ENCODE results near the gene FAM9A.
"Not testable (repeated sequence)": the region's sequence is repeated elsewhere in the genome, so short reads cannot be mapped to it uniquely, and the experiment has no call there.

The FAM9A gene

DNA sequence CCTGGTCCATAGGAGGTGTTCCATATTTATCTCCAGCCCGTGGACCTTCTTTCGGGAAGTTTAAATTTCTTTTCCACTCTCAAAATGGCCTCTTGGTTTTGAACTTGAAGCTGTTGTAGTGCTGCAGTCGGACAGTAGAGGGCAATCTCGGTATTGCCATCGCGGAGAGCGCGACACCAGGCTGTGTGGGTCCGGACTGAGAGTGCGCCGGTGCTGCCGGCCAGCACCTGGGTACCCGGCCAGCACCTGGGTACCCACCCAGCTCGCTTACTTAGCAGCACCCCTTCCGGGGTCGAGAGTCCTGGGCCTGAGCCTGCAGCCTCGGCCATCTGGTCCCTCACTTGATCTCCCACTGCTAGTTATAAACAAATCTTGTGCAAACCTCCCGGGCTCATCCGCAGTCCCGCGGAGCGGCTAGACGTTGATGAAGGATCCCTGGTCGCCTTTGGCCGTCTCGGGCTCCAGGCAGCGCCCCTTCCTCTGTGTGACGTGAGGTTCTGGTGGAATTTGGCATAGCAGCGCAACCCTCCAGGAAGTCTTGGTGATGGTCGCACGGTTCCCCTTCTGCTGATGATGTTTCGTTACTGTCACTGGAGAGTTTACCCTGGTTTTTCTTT, 18.0 kb downstream of the FAM9A start:
- TF ChIP-seq CTCF (IDR thresholded peaks at IDR 0.05; ENCODE audit: borderline replicate concordance, insufficient read depth, low read depth, low read length) = peak; percentile 48; the same call in 1 of the 2 replicates

GRCh38 chrX:8782595-8782994, 18.6 kb downstream of the FAM9A start:
- TF ChIP-seq CTCF (IDR thresholded peaks at IDR 0.05; ENCODE audit: borderline replicate concordance, insufficient read depth, low read depth, low read length) = no peak
- no peak overlapping the region for H3K4me3 ChIP-seq (ENCODE audit: low read depth, low read length)

More for the DNA sequence above, 18.0 kb downstream of the FAM9A start:
- no peak overlapping the region for H3K4me3 ChIP-seq (ENCODE audit: low read depth, low read length)

DNA sequence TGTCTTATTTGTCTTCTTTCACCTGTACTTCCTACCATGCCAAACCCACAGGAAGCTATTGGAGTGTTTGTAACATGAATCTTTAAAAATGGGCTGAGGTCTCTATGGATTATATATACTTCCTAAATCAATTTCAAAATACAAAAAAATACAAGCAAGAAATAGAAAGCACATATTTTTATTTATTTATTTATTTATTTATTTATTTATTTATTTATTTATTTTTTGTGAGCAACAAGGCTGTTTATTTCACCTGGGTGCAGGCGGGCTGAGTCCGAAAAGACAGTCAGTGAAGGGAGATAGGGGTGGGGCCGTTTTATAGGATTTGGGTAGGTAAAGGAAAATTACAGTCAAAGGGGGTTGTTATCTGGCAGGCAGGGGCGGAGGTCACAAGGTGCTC, 19.3 kb downstream of the FAM9A start:
- not testable (repeated sequence) for H3K4me3 ChIP-seq (ENCODE audit: low read depth, low read length)

- H3K4me3 ChIP-seq (ENCODE audit: low read depth, low read length) = no peak overlapping the region
- TF ChIP-seq CTCF (IDR thresholded peaks at IDR 0.05; ENCODE audit: borderline replicate concordance, insufficient read depth, low read depth, low read length) = no peak
Observed at GRCh38 chrX:8773117-8773516, 28.1 kb downstream of the FAM9A start.

- H3K4me3 ChIP-seq (ENCODE audit: low read depth, low read length) = no peak overlapping the region
- TF ChIP-seq CTCF (IDR thresholded peaks at IDR 0.05; ENCODE audit: borderline replicate concordance, insufficient read depth, low read depth, low read length) = no peak
Observed at GRCh38 chrX:8760021-8760420, 41.2 kb downstream of the FAM9A start.

GRCh38 chrX:8758706-8759105, 42.5 kb downstream of the FAM9A start:
- H3K4me3 ChIP-seq (ENCODE audit: low read depth, low read length) = not testable (repeated sequence)

DNA sequence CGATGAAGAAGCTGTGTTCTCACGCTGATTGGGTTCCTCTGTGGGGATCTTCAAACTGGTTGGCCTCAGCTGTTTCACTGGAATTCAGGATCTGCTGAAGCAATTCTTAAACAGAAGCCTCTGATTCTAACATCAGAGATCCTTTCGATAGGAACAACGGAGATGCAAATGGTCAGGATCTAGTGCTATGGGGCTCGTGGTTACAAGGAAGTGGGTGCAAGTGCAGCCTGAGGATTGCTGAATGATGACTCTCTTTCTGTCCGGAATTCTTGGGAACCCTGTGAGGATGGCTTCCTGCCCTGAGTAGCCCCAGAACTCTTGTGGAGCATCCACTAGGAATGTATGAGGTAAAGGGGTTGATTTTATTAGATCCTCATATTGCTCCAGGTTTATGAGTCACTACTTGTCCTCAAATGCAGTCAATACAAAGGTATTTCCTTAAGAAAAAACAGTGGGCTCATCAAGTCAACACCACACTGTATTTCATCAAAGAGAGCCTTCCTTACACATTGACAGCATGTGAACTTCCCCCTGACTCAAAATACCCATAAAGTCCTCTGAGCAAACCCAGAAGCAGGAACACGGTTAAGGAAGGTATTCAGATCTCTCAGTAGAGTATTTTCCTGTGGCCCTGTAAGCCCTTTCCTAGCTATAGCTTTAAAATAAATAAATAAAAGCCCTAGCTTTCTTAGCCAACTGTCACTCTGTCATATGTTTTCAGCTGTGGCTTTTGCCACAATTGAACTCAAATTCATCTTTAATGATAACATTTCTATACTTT, 43.4 kb downstream of the FAM9A start:
- H3K4me3 ChIP-seq (ENCODE audit: low read depth, low read length) = not testable (repeated sequence)

- TF ChIP-seq CTCF (IDR thresholded peaks at IDR 0.05; ENCODE audit: borderline replicate concordance, insufficient read depth, low read depth, low read length) = no peak
- no peak overlapping the region for H3K4me3 ChIP-seq (ENCODE audit: low read depth, low read length)
Observed at GRCh38 chrX:8755813-8756212, 45.4 kb downstream of the FAM9A start.

Data from GM12875 (cell line).